Skeletal muscle tissue (tissue), 4 donors: ENCODE data around the gene TEX14. TPM values are rescaled to one million over a fixed set of nuclear protein-coding genes. Genes with fewer than 3 reads are reported as not detected.
"Not testable (repeated sequence)": the region's sequence is repeated elsewhere in the genome, so short reads cannot be mapped to it uniquely, and the experiment has no call there.

ENCODE experiments used
- H3K27ac ChIP-seq: one replicate; pipeline ENCODE4 v1.7.0; 2013; ENCODE audit warnings: mild to moderate bottlenecking, low read depth, low read length, inconsistent platforms
- H3K27me3 ChIP-seq, 3 donors: one replicate each; pipeline ENCODE4 v1.7.0; 2013; ENCODE audit warnings: low read length in 3 of 3; ENCODE audit not compliant: control insufficient read depth in 3 of 3, insufficient read depth in 3 of 3
- H3K36me3 ChIP-seq, 3 donors: one replicate each; pipeline ENCODE4 v1.7.0; 2013; ENCODE audit warnings: low read length in 3 of 3; ENCODE audit not compliant: control insufficient read depth in 3 of 3, insufficient read depth in 3 of 3
- H3K4me1 ChIP-seq, 3 donors: one replicate each; pipeline ENCODE4 v1.7.0; 2013; ENCODE audit warnings: low read length in 3 of 3, mild to moderate bottlenecking in 3 of 3; ENCODE audit not compliant: control insufficient read depth in 3 of 3, insufficient read depth in 3 of 3
- H3K4me3 ChIP-seq, 3 donors: one replicate each; pipeline ENCODE4 v1.7.0; 2013; ENCODE audit warnings: low read length in 3 of 3
- H3K9ac ChIP-seq, 3 donors: one replicate each; pipeline ENCODE4 v1.7.0; 2013; ENCODE audit warnings: low read length in 3 of 3, mild to moderate bottlenecking in 3 of 3, moderate library complexity in 2 of 3, low read depth in 1 of 3
- H3K9me3 ChIP-seq, 3 donors: one replicate each; pipeline ENCODE4 v1.7.0; 2013; ENCODE audit warnings: low read length in 3 of 3; ENCODE audit not compliant: control insufficient read depth in 3 of 3
- total RNA-seq: library from RNA; depleted of rRNA; stranded (reverse); fragments of >200 nt; gene quantifications from one replicate; pipeline ENCODE4 v1.2.3, GENCODE V29; 2014
- donor health status: Osteomylitis.

The TEX14 gene
- total RNA-seq, 1 donor from 2014 or later = under 0.01 TPM

- H3K4me3 ChIP-seq = no peak overlapping the region
- no peaks in the 10 kb centered on the region for H3K36me3 ChIP-seq
- H3K4me1 ChIP-seq = peaks cover 0 to 4% (median 0%) of the 10 kb centered on the region in 3 donors
- H3K27me3 ChIP-seq = no peaks in the 10 kb centered on the region
- no peaks in the 10 kb centered on the region for H3K9me3 ChIP-seq
- no peak overlapping the region for H3K27ac ChIP-seq
- no peak overlapping the region for H3K9ac ChIP-seq
These were observed 135.0 kb downstream of the TEX14 start for GRCh38 chr17:58556833-58557250.

GRCh38 chr17:58555109-58555508, 136.7 kb downstream of the TEX14 start:
- H3K27ac ChIP-seq, H3K4me1 ChIP-seq, H3K4me3 ChIP-seq, H3K27me3 ChIP-seq, H3K9ac ChIP-seq, H3K9me3 ChIP-seq, H3K36me3 ChIP-seq: not testable (repeated sequence)

- Histone ChIP-seq H3K27me3 (peaks cover 0 to 6% (median 0%) of the 10 kb centered on the region in 3 donors), H3K27ac (no peak overlapping the region), H3K36me3 (no peaks in the 10 kb centered on the region), H3K4me1 (peaks cover 0 to 10% (median 10%) of the 10 kb centered on the region in 3 donors), H3K9ac (no peak overlapping the region), H3K4me3 (no peak overlapping the region), H3K9me3 (no peaks in the 10 kb centered on the region)
These were observed 150.6 kb downstream of the TEX14 start for GRCh38 chr17:58541249-58541648.

- Histone ChIP-seq H3K9me3 (no peaks in the 10 kb centered on the region), H3K27ac (no peak overlapping the region), H3K36me3 (no peaks in the 10 kb centered on the region), H3K27me3 (peaks cover 0 to 6% (median 0%) of the 10 kb centered on the region in 3 donors), H3K9ac (no peak overlapping the region), H3K4me1 (peaks cover 0 to 10% (median 10%) of the 10 kb centered on the region in 3 donors), H3K4me3 (no peak overlapping the region)
These were observed 152.1 kb downstream of the TEX14 start for GRCh38 chr17:58539698-58540097.

- H3K4me1 ChIP-seq = peaks cover 0 to 17% (median 10%) of the 10 kb centered on the region in 3 donors
- H3K9ac ChIP-seq = no peak overlapping the region
- no peaks in the 10 kb centered on the region for H3K9me3 ChIP-seq
- H3K27ac ChIP-seq = no peak overlapping the region
- peaks cover 0 to 3% (median 3%) of the 10 kb centered on the region in 3 donors for H3K27me3 ChIP-seq
- no peak overlapping the region for H3K4me3 ChIP-seq
- H3K36me3 ChIP-seq = no peaks in the 10 kb centered on the region
These were observed 152.9 kb downstream of the TEX14 start for GRCh38 chr17:58538811-58539409.

- Histone ChIP-seq H3K9ac (no peak overlapping the region), H3K27ac (no peak overlapping the region), H3K9me3 (no peaks in the 10 kb centered on the region), H3K4me1 (peaks cover 1 to 21% (median 14%) of the 10 kb centered on the region in 3 donors), H3K36me3 (no peaks in the 10 kb centered on the region), H3K4me3 (no peak overlapping the region), H3K27me3 (peaks cover 0 to 3% (median 3%) of the 10 kb centered on the region in 3 donors)
These were observed 154.6 kb downstream of the TEX14 start for GRCh38 chr17:58537266-58537665.

GRCh38 chr17:58536542-58536941, 155.3 kb downstream of the TEX14 start:
- H3K27me3 ChIP-seq = peaks cover 0 to 3% (median 3%) of the 10 kb centered on the region in 3 donors
- no peaks in the 10 kb centered on the region for H3K36me3 ChIP-seq
- no peak overlapping the region for H3K4me3 ChIP-seq
- peaks cover 3 to 25% (median 16%) of the 10 kb centered on the region in 3 donors for H3K4me1 ChIP-seq
- no peak overlapping the region for H3K27ac ChIP-seq
- no peak overlapping the region for H3K9ac ChIP-seq
- no peaks in the 10 kb centered on the region for H3K9me3 ChIP-seq

- peaks cover 3 to 30% (median 24%) of the 10 kb centered on the region in 3 donors for H3K4me1 ChIP-seq
- no peak overlapping the region for H3K9ac ChIP-seq
- H3K4me3 ChIP-seq = no peak overlapping the region
- peaks cover 0 to 3% (median 3%) of the 10 kb centered on the region in 3 donors for H3K27me3 ChIP-seq
- no peak overlapping the region for H3K27ac ChIP-seq
- no peaks in the 10 kb centered on the region for H3K9me3 ChIP-seq
- H3K36me3 ChIP-seq = no peaks in the 10 kb centered on the region
These were observed 156.4 kb downstream of the TEX14 start for GRCh38 chr17:58535431-58535830.

- H3K9ac ChIP-seq = no peak overlapping the region
- no peak overlapping the region for H3K27ac ChIP-seq
- no peaks in the 10 kb centered on the region for H3K36me3 ChIP-seq
- H3K9me3 ChIP-seq = no peaks in the 10 kb centered on the region
- peaks cover 0 to 3% (median 3%) of the 10 kb centered on the region in 3 donors for H3K27me3 ChIP-seq
- no peak overlapping the region for H3K4me3 ChIP-seq
- H3K4me1 ChIP-seq = peaks cover 3 to 30% (median 24%) of the 10 kb centered on the region in 3 donors
These were observed 156.9 kb downstream of the TEX14 start for GRCh38 chr17:58534901-58535421.

GRCh38 chr17:58534331-58534730, 157.5 kb downstream of the TEX14 start:
- peaks cover 0 to 3% (median 3%) of the 10 kb centered on the region in 3 donors for H3K27me3 ChIP-seq
- no peak overlapping the region for H3K4me3 ChIP-seq
- no peak overlapping the region for H3K27ac ChIP-seq
- H3K9ac ChIP-seq = no peak overlapping the region
- no peaks in the 10 kb centered on the region for H3K9me3 ChIP-seq
- no peaks in the 10 kb centered on the region for H3K36me3 ChIP-seq
- H3K4me1 ChIP-seq = peaks cover 9 to 29% (median 22%) of the 10 kb centered on the region in 3 donors
